ENCODE results near the gene MAD1L1.

MAD1L1 gene

DNA sequence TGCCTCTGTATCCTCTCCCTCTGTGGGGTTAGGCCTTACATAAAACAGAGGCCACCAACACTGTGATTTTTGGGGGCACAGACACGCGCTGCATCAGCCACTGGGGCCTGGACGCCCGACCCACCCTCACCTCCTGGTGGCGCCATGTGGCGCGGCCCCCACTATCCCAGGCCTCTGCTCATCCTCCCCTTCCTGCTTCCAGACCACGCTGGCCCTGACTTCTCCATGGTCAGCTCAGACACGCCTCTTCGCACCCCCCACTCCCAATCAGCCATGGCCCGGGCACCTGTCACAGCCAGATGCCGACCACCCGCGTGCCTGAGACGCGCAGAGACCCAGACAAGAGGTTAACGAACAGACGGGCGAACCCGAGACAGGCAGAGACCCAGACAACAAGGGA is 298.7 kb downstream of the MAD1L1 start:
- Histone ChIP-seq H3K4me1 (ENCODE audit: insufficient read depth, poor library complexity, severe bottlenecking) (peaks cover 5% of the 10 kb centered on the region), H3K9me3 (ENCODE audit: severe bottlenecking) (no peaks in the 10 kb centered on the region), H3K27me3 (ENCODE audit: insufficient read depth, poor library complexity, severe bottlenecking) (no peaks in the 10 kb centered on the region), H3K36me3 (ENCODE audit: low read depth) (no peaks in the 10 kb centered on the region), H3K4me3 (ENCODE audit: severe bottlenecking) (no peak overlapping the region), H3K27ac (ENCODE audit: poor library complexity, severe bottlenecking) (no peak overlapping the region)
- no peak for DNase-seq (ENCODE audit: low spot score)
- TF ChIP-seq, protein P1, sequence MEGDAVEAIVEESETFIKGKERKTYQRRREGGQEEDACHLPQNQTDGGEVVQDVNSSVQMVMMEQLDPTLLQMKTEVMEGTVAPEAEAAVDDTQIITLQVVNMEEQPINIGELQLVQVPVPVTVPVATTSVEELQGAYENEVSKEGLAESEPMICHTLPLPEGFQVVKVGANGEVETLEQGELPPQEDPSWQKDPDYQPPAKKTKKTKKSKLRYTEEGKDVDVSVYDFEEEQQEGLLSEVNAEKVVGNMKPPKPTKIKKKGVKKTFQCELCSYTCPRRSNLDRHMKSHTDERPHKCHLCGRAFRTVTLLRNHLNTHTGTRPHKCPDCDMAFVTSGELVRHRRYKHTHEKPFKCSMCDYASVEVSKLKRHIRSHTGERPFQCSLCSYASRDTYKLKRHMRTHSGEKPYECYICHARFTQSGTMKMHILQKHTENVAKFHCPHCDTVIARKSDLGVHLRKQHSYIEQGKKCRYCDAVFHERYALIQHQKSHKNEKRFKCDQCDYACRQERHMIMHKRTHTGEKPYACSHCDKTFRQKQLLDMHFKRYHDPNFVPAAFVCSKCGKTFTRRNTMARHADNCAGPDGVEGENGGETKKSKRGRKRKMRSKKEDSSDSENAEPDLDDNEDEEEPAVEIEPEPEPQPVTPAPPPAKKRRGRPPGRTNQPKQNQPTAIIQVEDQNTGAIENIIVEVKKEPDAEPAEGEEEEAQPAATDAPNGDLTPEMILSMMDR (IDR thresholded peaks at IDR 0.05; ENCODE audit: poor library complexity, severe bottlenecking): no peak
- ATAC-seq (ENCODE audit: low read depth): no peak

DNA sequence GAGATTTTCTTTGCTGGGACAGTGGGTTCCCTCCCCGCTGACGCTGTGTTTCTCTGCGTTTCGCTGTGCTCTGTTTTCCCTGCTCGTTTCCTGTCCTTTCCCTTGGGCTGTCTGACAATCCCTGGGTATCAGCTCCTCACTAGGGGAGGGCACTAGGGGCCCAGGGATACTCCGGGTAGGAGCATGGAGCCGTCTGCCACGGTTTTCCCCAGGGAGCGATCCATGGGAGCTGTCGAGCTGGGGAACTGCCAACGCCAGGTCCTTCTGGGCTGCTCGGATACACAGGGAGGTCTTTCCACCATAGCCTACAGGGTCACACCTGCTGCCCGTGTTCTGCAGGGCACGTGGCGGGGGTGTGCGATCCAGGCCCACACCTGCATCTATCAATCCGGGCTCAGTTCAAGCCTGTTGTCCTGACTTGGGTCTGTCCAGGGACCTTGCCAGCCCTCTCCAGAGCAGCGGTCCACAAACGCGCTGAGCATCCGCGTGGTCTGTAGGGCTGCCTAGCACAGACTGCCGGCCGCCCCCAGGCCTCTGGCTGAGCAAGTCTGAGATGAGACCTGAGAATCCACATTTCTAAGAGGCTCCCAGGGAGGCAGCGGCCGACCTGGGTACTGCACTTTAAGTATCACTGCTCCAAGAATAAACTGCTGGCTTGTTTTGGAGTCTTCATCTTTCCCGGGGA is 299.5 kb downstream of the MAD1L1 start:
- TF ChIP-seq, protein P1 (IDR thresholded peaks at IDR 0.05; ENCODE audit: poor library complexity, severe bottlenecking): no peak
- no peaks in the 10 kb centered on the region for H3K9me3 ChIP-seq (ENCODE audit: severe bottlenecking)
- DNase-seq (ENCODE audit: low spot score) (no peak), ATAC-seq (ENCODE audit: low read depth) (no peak)
- H3K4me1 ChIP-seq (ENCODE audit: insufficient read depth, poor library complexity, severe bottlenecking): peaks cover 5% of the 10 kb centered on the region
- H3K27ac ChIP-seq (ENCODE audit: poor library complexity, severe bottlenecking): no peak overlapping the region
- no peak overlapping the region for H3K4me3 ChIP-seq (ENCODE audit: severe bottlenecking)
- H3K27me3 ChIP-seq (ENCODE audit: insufficient read depth, poor library complexity, severe bottlenecking): no peaks in the 10 kb centered on the region
- H3K36me3 ChIP-seq (ENCODE audit: low read depth): no peaks in the 10 kb centered on the region

DNA sequence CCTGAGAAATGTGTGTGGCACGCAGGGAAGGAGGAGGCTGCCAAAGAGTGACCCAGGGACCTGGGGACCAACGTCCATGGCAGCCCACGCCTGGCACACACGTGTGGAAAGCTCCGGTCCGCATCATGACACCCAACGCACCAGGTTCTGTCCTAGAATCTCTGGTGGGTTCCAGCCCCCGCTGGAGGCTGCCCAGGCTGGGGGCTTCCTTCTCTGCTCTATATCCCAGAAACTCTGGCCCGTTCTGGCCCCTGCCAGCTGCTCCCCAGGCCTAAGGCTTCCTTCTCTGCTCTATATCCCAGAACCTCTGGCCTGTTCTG is 300.8 kb downstream of the MAD1L1 start:
- Histone ChIP-seq H3K9me3 (ENCODE audit: severe bottlenecking) (no peaks in the 10 kb centered on the region), H3K36me3 (ENCODE audit: low read depth) (no peaks in the 10 kb centered on the region), H3K4me3 (ENCODE audit: severe bottlenecking) (no peak overlapping the region), H3K27me3 (ENCODE audit: insufficient read depth, poor library complexity, severe bottlenecking) (no peaks in the 10 kb centered on the region), H3K4me1 (ENCODE audit: insufficient read depth, poor library complexity, severe bottlenecking) (peaks cover 5% of the 10 kb centered on the region), H3K27ac (ENCODE audit: poor library complexity, severe bottlenecking) (peak overlapping the region; percentile 13)
- DNase-seq (ENCODE audit: low spot score) (no peak), ATAC-seq (ENCODE audit: low read depth) (no peak)
- TF ChIP-seq, protein P1 (IDR thresholded peaks at IDR 0.05; ENCODE audit: poor library complexity, severe bottlenecking): no peak

DNA sequence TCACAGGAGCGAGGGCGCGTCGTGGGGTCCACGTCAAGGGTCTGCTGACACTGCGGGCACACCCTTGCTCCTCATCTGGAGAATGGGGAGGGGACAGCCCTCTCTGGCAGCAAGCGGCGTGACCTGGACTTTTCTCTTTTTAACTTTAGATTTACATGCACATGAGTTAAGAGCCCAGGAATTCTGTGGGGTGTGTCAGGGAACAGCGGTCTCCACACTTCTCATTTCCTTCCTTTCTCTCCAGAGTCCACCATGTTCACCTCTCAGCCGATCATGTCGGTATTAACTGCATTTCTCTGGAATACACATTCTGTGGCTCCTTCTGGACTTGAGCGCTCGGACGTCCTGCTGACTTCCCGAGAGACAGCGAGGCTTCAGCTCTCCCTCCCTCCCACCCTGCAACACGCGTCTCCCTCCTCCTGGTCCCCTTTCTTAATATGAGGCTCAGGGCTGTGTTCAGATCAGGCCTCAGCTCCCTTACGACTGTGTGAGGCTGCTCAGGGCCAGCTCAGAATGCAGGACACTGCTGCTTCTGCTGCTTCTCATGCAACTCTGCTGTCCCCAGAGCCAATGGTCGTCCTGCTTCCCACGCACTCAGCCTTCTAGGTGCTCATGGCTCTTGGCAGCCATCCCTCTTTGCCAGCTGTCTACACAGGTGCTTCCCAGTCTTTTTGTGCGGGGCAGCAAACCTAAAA is 301.3 kb downstream of the MAD1L1 start:
- no peaks in the 10 kb centered on the region for H3K36me3 ChIP-seq (ENCODE audit: low read depth)
- ATAC-seq (ENCODE audit: low read depth): peak; percentile 72
- no peak for DNase-seq (ENCODE audit: low spot score)
- H3K27me3 ChIP-seq (ENCODE audit: insufficient read depth, poor library complexity, severe bottlenecking): no peaks in the 10 kb centered on the region
- peak overlapping the region; percentile 13 for H3K27ac ChIP-seq (ENCODE audit: poor library complexity, severe bottlenecking)
- H3K4me3 ChIP-seq (ENCODE audit: severe bottlenecking): no peak overlapping the region
- TF ChIP-seq, protein P1 (IDR thresholded peaks at IDR 0.05; ENCODE audit: poor library complexity, severe bottlenecking): no peak
- no peaks in the 10 kb centered on the region for H3K9me3 ChIP-seq (ENCODE audit: severe bottlenecking)
- H3K4me1 ChIP-seq (ENCODE audit: insufficient read depth, poor library complexity, severe bottlenecking): peaks cover 5% of the 10 kb centered on the region

Measured in RWPE2 (cell line).